Activated CD4-positive, alpha-beta T cell treated with anti-CD3 and anti-CD28 coated beads, Interleukin-2, amount 10 ng/mL, durations not matched to agents 7 days and 5 days (primary cell): ENCODE data around the gene AVL9. TPM values are rescaled to one million over a fixed set of nuclear protein-coding genes. Genes with fewer than 3 reads are reported as not detected.
"Not testable (repeated sequence)": the region's sequence is repeated elsewhere in the genome, so short reads cannot be mapped to it uniquely, and the experiment has no call there.

Experiments used
- CTCF ChIA-PET: fragments of 350-600 bp; sonication (Branson Sonifier 250); formaldehyde crosslinking; loops from one replicate; lab custom pipeline; 2021; ENCODE audit warnings: antibody characterized with exemption; lab: Charles Lee
- POLR2A ChIA-PET: fragments of 350-600 bp; sonication (Branson Sonifier 250); formaldehyde crosslinking; loops from one replicate; lab custom pipeline; 2021; ENCODE audit warnings: antibody characterized with exemption; lab: Charles Lee
- DNase-seq: peaks from one replicate; pipeline ENCODE4 v3.0.0-alpha.2; 2020
- H3K27ac Mint-ChIP-seq: one replicate; pipeline ENCODE4 v1.8.0; 2021; ENCODE audit warnings: mild to moderate bottlenecking, moderate library complexity, mixed read lengths
- H3K27me3 Mint-ChIP-seq: one replicate; pipeline ENCODE4 v1.8.0; 2021; ENCODE audit warnings: mixed read lengths
- H3K36me3 Mint-ChIP-seq: one replicate; pipeline ENCODE4 v1.8.0; 2021; ENCODE audit warnings: low read depth, mixed read lengths
- H3K4me1 Mint-ChIP-seq: one replicate; pipeline ENCODE4 v1.8.0; 2021; ENCODE audit warnings: mixed read lengths
- H3K4me3 Mint-ChIP-seq: one replicate; pipeline ENCODE4 v1.8.0; 2021; ENCODE audit warnings: mild to moderate bottlenecking, moderate library complexity, mixed read lengths
- H3K9me3 Mint-ChIP-seq: one replicate; pipeline ENCODE4 v1.8.0; 2021; ENCODE audit warnings: mixed read lengths
- total RNA-seq, 2 experiments: library from RNA; stranded (reverse); gene quantifications; one replicate each; pipeline ENCODE4 v1.2.3, GENCODE V29; 2021

The AVL9 gene
- total RNA-seq, 2 experiments from 2014 or later = 33.2 to 35.8 TPM

- Mint-ChIP-seq H3K9me3 (no peaks in the 10 kb centered on the region), H3K4me1 (no peaks in the 10 kb centered on the region), H3K4me3 (no peak overlapping the region), H3K27ac (no peak overlapping the region), H3K27me3 (peaks cover 7% of the 10 kb centered on the region), H3K36me3 (no peaks in the 10 kb centered on the region)
- CTCF ChIA-PET = no interaction called here
- no peak for DNase-seq
- POLR2A ChIA-PET = no interaction called here
Observed at GRCh38 chr7:32618470-32618869, 123.2 kb downstream of the AVL9 start.

- H3K4me3 Mint-ChIP-seq = no peak overlapping the region
- H3K36me3 Mint-ChIP-seq = no peaks in the 10 kb centered on the region
- no peaks in the 10 kb centered on the region for H3K4me1 Mint-ChIP-seq
- H3K27me3 Mint-ChIP-seq = peaks cover 7% of the 10 kb centered on the region
- no peak overlapping the region for H3K27ac Mint-ChIP-seq
- H3K9me3 Mint-ChIP-seq = no peaks in the 10 kb centered on the region
- ChIA-PET CTCF (no interaction called here), POLR2A (no interaction called here)
- no peak for DNase-seq
Observed at GRCh38 chr7:32618987-32619386, 123.7 kb downstream of the AVL9 start.

DNA sequence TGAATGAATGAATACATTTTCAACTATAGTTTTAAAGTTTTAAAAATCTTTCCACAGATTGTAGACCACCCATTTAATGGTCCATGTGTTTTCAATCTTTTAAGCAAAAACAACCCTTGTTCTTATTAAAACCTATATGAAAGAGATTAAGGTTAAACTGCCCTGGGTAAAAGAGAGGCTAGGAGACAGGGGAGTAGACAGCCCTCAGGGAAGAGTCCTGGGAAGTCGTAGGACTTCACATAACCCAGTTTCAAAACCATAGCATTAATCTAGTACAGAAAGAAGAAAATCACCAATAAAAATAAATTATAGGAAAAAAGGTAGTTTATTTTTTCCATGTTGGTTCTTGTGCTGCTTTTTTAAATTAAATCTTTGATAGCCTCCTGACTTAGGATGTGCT, 124.1 kb downstream of the AVL9 start:
- H3K27ac Mint-ChIP-seq, DNase-seq, H3K27me3 Mint-ChIP-seq, POLR2A ChIA-PET, CTCF ChIA-PET, H3K4me1 Mint-ChIP-seq, H3K4me3 Mint-ChIP-seq, H3K9me3 Mint-ChIP-seq, H3K36me3 Mint-ChIP-seq: not testable (repeated sequence)

DNA sequence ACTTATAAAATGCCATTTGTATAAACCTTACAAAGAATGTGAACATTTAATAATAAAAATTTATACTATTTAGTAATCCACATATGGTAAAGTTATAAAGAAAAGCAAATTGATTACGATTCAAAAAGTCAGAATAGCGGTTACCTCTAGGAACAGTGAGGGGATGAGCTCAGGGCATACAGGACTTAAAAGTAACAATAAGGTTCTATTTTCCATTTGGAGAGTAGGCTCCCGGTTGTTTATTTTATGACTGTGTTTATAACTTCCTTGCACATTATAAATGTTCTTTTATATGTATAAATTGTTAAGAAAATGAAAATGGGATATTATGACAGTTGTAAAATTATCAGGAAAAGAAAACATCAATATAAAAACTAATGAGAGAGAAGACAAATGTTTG, 135.7 kb downstream of the AVL9 start:
- CTCF ChIA-PET = no interaction called here
- Mint-ChIP-seq H3K27ac (no peak overlapping the region), H3K36me3 (no peaks in the 10 kb centered on the region), H3K4me3 (no peak overlapping the region), H3K9me3 (no peaks in the 10 kb centered on the region), H3K27me3 (no peaks in the 10 kb centered on the region), H3K4me1 (peaks cover 1% of the 10 kb centered on the region)
- POLR2A ChIA-PET = no interaction called here
- no peak for DNase-seq

DNA sequence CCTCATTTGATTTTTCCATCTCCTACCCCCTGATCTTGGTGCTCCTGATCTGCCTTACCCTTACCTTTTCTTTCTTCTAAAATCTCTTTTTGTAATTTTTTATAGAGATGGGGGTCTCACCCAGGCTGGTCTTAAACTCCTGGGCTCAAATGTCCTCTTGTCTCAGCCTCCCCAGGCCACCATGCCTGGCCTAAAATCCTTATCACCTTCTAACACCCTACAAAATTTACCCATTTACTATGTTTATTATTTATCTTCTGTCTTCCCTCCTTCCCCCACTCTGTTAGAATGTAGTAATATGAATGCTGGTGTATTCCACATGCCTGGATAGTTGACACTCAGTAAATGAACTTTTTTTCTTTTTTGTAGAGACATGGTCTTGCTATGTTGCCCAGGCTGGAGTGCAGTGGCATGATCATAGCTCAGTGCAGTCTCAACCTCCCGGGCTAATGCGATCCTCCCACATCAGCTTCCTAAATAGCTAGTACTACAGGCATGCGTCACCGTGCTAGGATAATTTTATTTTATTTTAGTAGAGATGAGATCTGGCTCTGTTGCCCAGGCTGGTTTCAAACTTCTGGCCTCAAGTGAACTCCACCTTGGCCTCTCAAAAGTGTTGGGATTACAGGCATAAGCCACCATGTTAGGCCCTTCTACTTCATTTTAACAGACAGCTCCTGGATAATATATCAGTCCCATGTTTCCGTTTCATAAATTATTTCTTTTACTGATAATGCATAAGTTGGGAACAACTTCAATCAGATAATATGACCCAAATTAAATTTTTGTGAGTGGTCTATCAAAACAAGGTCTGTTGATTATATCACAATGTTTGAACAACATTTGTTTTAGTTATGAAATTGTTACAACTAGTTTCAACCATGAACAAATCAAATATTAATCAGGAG, 136.6 kb downstream of the AVL9 start:
- H3K9me3 Mint-ChIP-seq, POLR2A ChIA-PET, H3K4me1 Mint-ChIP-seq, H3K27ac Mint-ChIP-seq, H3K4me3 Mint-ChIP-seq, DNase-seq, CTCF ChIA-PET, H3K36me3 Mint-ChIP-seq, H3K27me3 Mint-ChIP-seq: not testable (repeated sequence)

- H3K36me3 Mint-ChIP-seq, H3K4me1 Mint-ChIP-seq, H3K27me3 Mint-ChIP-seq, H3K27ac Mint-ChIP-seq, POLR2A ChIA-PET, DNase-seq, CTCF ChIA-PET, H3K4me3 Mint-ChIP-seq, H3K9me3 Mint-ChIP-seq: not testable (repeated sequence)
Observed at GRCh38 chr7:32633446-32633845, 138.2 kb downstream of the AVL9 start.

DNA sequence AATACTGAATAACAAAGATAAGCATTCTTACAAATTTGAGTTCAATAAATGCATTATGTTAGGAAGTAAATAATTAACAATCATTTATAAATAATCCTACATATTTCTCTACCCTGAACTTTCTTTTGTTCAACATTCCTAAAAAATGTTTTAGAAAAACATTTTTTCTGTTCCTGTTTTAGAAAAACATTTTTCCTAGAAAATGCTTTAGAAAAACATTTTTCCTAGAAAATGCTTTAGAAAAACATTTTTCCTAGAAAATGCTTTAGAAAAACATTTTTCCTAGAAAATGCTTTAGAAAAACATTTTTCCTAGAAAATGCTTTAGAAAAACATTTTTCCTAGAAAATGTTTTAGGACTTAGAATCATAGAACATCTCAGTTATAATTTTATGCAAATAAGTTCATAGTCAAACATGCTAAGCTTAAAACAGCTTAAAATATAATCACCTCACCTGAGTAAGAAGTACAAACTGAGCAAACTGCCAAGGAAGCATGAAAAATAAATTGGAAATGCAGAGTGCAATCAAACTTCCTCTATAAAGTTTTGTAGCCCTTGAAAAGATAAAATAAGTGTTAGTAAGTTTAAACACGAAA, 139.6 kb downstream of the AVL9 start:
- not testable (repeated sequence) for H3K4me3 Mint-ChIP-seq, H3K36me3 Mint-ChIP-seq

DNA sequence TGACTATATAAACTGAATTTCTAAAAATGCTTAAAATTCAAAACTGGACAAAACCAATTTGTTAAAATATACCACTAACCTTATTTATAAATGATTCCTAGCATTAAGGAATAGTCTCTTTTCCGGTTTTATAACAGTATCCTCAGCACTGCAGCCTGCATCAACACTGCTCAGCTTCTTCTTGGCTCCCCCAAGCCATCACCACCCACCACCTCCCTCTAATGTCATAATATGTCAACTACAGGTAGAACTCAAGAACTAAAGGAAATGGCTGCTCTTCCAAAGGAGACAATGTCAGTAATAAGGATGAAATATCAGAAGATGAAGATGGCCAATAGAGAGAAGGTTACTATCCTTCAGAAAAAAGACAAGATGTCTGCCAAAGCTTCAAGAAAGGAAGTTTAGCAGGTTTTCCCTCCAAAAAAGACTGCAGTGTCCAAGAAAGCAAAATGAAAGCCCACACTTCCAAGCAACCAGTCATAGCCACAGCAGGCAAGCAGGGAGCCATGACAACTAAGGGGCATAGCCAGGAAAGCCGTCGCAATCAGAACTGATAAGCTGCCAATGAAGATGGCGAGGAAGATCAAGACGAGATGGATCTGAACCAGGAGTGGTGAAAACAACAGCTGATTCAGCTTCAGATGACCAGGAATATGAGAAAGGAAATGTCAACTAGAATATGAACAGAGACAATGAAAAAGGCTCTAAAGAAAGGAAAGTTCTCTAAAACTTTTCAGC, 141.6 kb downstream of the AVL9 start:
- H3K36me3 Mint-ChIP-seq, POLR2A ChIA-PET, H3K27ac Mint-ChIP-seq, H3K27me3 Mint-ChIP-seq, DNase-seq, H3K4me3 Mint-ChIP-seq, H3K9me3 Mint-ChIP-seq, CTCF ChIA-PET: not testable (repeated sequence)
- peaks cover 12% of the 10 kb centered on the region for H3K4me1 Mint-ChIP-seq

More for the DNA sequence above, 139.6 kb downstream of the AVL9 start:
- H3K27ac Mint-ChIP-seq, POLR2A ChIA-PET, DNase-seq, CTCF ChIA-PET, H3K9me3 Mint-ChIP-seq, H3K27me3 Mint-ChIP-seq: not testable (repeated sequence)
- peaks cover 12% of the 10 kb centered on the region for H3K4me1 Mint-ChIP-seq

- POLR2A ChIA-PET, DNase-seq, CTCF ChIA-PET, H3K9me3 Mint-ChIP-seq, H3K27me3 Mint-ChIP-seq, H3K36me3 Mint-ChIP-seq, H3K27ac Mint-ChIP-seq, H3K4me3 Mint-ChIP-seq: not testable (repeated sequence)
- peaks cover 12% of the 10 kb centered on the region for H3K4me1 Mint-ChIP-seq
Observed at GRCh38 chr7:32637611-32638010, 142.3 kb downstream of the AVL9 start.

Other genes with a start within 250 kb of the AVL9 start
- 10 to 100 TPM; 76.7 to 79.1 TPM for gene LSM5, start 5.1 kb upstream of the AVL9 start, total RNA-seq